ENCODE data around the gene ERN2.
"Not testable (repeated sequence)": the region's sequence is repeated elsewhere in the genome, so short reads cannot be mapped to it uniquely, and the experiment has no call there.

Gene ERN2

DNA sequence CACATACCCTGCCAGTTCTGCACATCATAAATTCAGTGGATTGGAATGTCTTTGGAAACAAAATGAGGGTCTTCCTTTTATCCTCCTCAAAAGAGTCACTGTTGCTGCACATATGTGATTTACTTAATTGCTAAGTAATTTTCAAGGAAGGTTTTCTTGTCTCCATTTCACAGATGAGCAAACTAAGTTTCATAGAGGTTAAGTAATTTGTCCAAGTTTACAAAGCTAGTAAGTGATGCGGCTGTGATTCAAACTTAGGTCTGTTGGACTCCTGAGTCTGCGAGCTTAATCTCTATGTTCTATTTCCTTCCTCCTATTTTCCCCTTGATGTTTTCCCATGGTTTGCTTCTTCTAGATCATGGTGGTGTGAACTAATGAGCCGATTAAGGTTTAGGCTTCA lies 13.7 kb upstream of the ERN2 start:
- no peaks in the 10 kb centered on the region for H3K79me1 ChIP-seq (ENCODE audit: low read depth, low read length)
- H3K4ac ChIP-seq (ENCODE audit: low read length) = no peak overlapping the region

DNA sequence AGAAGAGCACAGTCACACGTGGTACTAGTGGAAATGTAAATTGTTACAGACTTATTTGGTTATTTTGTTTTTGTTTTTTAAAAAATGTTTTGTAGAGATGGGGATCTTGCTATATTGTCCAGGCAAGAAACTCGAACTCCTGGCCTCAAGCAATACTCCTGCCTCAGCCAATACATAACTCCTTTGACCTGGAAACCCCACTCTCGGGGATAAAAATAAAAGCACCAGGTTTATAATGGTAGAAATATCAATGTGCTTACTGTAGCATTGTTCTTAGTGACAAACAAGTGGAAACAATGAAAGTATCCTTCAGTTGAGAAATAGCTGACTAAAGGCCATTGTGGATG lies 11.7 kb upstream of the ERN2 start:
- Histone ChIP-seq H3K4me3 (ENCODE audit: low read length in 2 of 2) (no peak overlapping the region), H3K14ac (ENCODE audit: low read length) (no peak overlapping the region), H2BK120ac (ENCODE audit: low read depth, low read length) (no peak overlapping the region), H3K4me1 (ENCODE audit: control insufficient read depth in 2 of 2, insufficient read depth in 1 of 2, low read depth in 1 of 2, low read length in 2 of 2) (no peaks in the 10 kb centered on the region), H3K27me3 (ENCODE audit: control insufficient read depth in 3 of 3, insufficient read depth in 3 of 3, low read depth in 1 of 3, low read length in 3 of 3) (no peaks in the 10 kb centered on the region), H3K36me3 (replicated peaks in 1 of 2; ENCODE audit: control insufficient read depth in 2 of 2, insufficient read depth in 2 of 2, low read length in 2 of 2) (no peaks in the 10 kb centered on the region), H3K27ac (replicated peaks; ENCODE audit: low read length) (no peak overlapping the region), H2AK5ac (ENCODE audit: low read depth, low read length) (no peak overlapping the region), H4K91ac (ENCODE audit: low read depth, low read length, poor library complexity) (no peak overlapping the region), H3K9me3 (replicated peaks in 1 of 2; ENCODE audit: control insufficient read depth in 2 of 2, insufficient read depth in 1 of 2, low read depth in 1 of 2, low read length in 2 of 2) (no peaks in the 10 kb centered on the region), H3K18ac (ENCODE audit: low read length) (no peak overlapping the region), H3K9ac (ENCODE audit: low read depth, low read length, poor library complexity) (no peak overlapping the region), H2BK5ac (ENCODE audit: low read length) (no peak overlapping the region), H3K4ac (ENCODE audit: low read length) (no peak overlapping the region), H2BK15ac (ENCODE audit: low read length) (no peak overlapping the region), H3K23ac (ENCODE audit: low read depth, low read length, poor library complexity) (no peak overlapping the region), H4K8ac (ENCODE audit: low read depth, low read length) (no peak overlapping the region), H2BK12ac (ENCODE audit: low read length) (no peak overlapping the region), H3K79me1 (ENCODE audit: low read depth, low read length) (no peaks in the 10 kb centered on the region), H3K4me2 (ENCODE audit: insufficient read depth, low read length, poor library complexity, severe bottlenecking) (no peak overlapping the region), H2AFZ (ENCODE audit: low read length) (no peak overlapping the region)
- WGBS, 2 donors (ENCODE audit: extremely low coverage in 2 of 2, insufficient read length in 2 of 2, insufficient replicate concordance in 1 of 2) = no CpG with 5 or more reads among the region's 3 CpGs
- no peak for DNase-seq (ENCODE audit: low spot score)

More for the DNA sequence above, 13.7 kb upstream of the ERN2 start:
- Histone ChIP-seq H3K36me3 (replicated peaks in 1 of 2; ENCODE audit: control insufficient read depth in 2 of 2, insufficient read depth in 2 of 2, low read length in 2 of 2) (no peaks in the 10 kb centered on the region), H4K91ac (ENCODE audit: low read depth, low read length, poor library complexity) (no peak overlapping the region), H3K23ac (ENCODE audit: low read depth, low read length, poor library complexity) (no peak overlapping the region), H2AFZ (ENCODE audit: low read length) (no peak overlapping the region), H2BK120ac (ENCODE audit: low read depth, low read length) (no peak overlapping the region), H3K14ac (ENCODE audit: low read length) (no peak overlapping the region), H2AK5ac (ENCODE audit: low read depth, low read length) (no peak overlapping the region), H3K9me3 (replicated peaks in 1 of 2; ENCODE audit: control insufficient read depth in 2 of 2, insufficient read depth in 1 of 2, low read depth in 1 of 2, low read length in 2 of 2) (no peaks in the 10 kb centered on the region), H3K18ac (ENCODE audit: low read length) (no peak overlapping the region), H2BK5ac (ENCODE audit: low read length) (no peak overlapping the region), H4K8ac (ENCODE audit: low read depth, low read length) (no peak overlapping the region), H3K4me3 (ENCODE audit: low read length in 2 of 2) (no peak overlapping the region), H3K4me2 (ENCODE audit: insufficient read depth, low read length, poor library complexity, severe bottlenecking) (no peak overlapping the region), H3K9ac (ENCODE audit: low read depth, low read length, poor library complexity) (no peak overlapping the region), H3K4me1 (ENCODE audit: control insufficient read depth in 2 of 2, insufficient read depth in 1 of 2, low read depth in 1 of 2, low read length in 2 of 2) (no peaks in the 10 kb centered on the region), H3K27me3 (ENCODE audit: control insufficient read depth in 3 of 3, insufficient read depth in 3 of 3, low read depth in 1 of 3, low read length in 3 of 3) (no peaks in the 10 kb centered on the region), H2BK12ac (ENCODE audit: low read length) (no peak overlapping the region), H2BK15ac (ENCODE audit: low read length) (no peak overlapping the region), H3K27ac (replicated peaks; ENCODE audit: low read length) (no peak overlapping the region)
- WGBS, 2 donors (ENCODE audit: extremely low coverage in 2 of 2, insufficient read length in 2 of 2, insufficient replicate concordance in 1 of 2) = no CpG with 5 or more reads among the region's 3 CpGs
- no peak for DNase-seq (ENCODE audit: low spot score)

DNA sequence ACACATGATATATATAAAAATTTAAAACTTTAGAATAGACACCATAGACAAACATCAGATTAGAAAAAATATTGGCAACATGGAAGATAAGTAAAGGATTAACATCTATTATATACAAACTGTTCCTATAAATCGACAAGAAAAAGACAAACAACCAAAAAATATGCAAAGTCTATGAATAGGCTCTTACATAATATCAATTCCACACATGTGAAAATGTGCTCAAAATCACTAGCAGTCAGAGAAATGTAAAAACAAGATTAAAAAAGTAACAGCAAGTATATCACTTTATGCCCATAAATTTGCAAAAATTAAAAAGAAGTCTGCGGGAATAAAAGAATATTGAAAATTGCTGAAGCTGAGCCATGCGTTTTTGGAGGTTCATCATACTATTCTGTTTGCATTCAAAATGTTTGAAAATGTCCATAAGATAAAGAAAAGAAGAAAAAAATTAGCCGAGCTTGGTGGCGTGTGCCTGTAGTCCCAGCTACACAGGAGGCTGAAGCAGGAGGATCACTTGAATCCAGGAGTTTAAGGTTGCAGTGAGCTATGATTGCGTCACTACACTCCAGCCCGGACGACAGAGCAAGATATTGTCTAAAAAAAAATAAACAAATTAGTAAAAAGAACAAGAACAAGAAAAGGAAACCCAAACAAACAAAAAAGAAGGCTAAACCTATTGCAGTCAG lies 11.2 kb upstream of the ERN2 start:
- Histone ChIP-seq H3K27me3 (ENCODE audit: control insufficient read depth in 3 of 3, insufficient read depth in 3 of 3, low read depth in 1 of 3, low read length in 3 of 3) (no peaks in the 10 kb centered on the region), H3K4ac (ENCODE audit: low read length) (no peak overlapping the region), H3K14ac (ENCODE audit: low read length) (no peak overlapping the region), H4K91ac (ENCODE audit: low read depth, low read length, poor library complexity) (no peak overlapping the region), H3K27ac (replicated peaks; ENCODE audit: low read length) (no peak overlapping the region), H3K4me2 (ENCODE audit: insufficient read depth, low read length, poor library complexity, severe bottlenecking) (no peak overlapping the region), H2AFZ (ENCODE audit: low read length) (no peak overlapping the region), H3K9ac (ENCODE audit: low read depth, low read length, poor library complexity) (no peak overlapping the region), H3K79me1 (ENCODE audit: low read depth, low read length) (no peaks in the 10 kb centered on the region), H4K8ac (ENCODE audit: low read depth, low read length) (no peak overlapping the region), H3K4me3 (ENCODE audit: low read length in 2 of 2) (no peak overlapping the region), H2BK5ac (ENCODE audit: low read length) (no peak overlapping the region), H2BK120ac (ENCODE audit: low read depth, low read length) (no peak overlapping the region), H3K23ac (ENCODE audit: low read depth, low read length, poor library complexity) (no peak overlapping the region), H2BK15ac (ENCODE audit: low read length) (no peak overlapping the region), H2BK12ac (ENCODE audit: low read length) (no peak overlapping the region), H3K36me3 (replicated peaks in 1 of 2; ENCODE audit: control insufficient read depth in 2 of 2, insufficient read depth in 2 of 2, low read length in 2 of 2) (no peaks in the 10 kb centered on the region), H3K18ac (ENCODE audit: low read length) (no peak overlapping the region), H3K4me1 (ENCODE audit: control insufficient read depth in 2 of 2, insufficient read depth in 1 of 2, low read depth in 1 of 2, low read length in 2 of 2) (no peaks in the 10 kb centered on the region), H2AK5ac (ENCODE audit: low read depth, low read length) (no peak overlapping the region), H3K9me3 (replicated peaks in 1 of 2; ENCODE audit: control insufficient read depth in 2 of 2, insufficient read depth in 1 of 2, low read depth in 1 of 2, low read length in 2 of 2) (no peaks in the 10 kb centered on the region)
- no CpG with 5 or more reads among the region's 8 CpGs for WGBS, 2 donors (ENCODE audit: extremely low coverage in 2 of 2, insufficient read length in 2 of 2, insufficient replicate concordance in 1 of 2)
- DNase-seq (ENCODE audit: low spot score) = no peak

DNA sequence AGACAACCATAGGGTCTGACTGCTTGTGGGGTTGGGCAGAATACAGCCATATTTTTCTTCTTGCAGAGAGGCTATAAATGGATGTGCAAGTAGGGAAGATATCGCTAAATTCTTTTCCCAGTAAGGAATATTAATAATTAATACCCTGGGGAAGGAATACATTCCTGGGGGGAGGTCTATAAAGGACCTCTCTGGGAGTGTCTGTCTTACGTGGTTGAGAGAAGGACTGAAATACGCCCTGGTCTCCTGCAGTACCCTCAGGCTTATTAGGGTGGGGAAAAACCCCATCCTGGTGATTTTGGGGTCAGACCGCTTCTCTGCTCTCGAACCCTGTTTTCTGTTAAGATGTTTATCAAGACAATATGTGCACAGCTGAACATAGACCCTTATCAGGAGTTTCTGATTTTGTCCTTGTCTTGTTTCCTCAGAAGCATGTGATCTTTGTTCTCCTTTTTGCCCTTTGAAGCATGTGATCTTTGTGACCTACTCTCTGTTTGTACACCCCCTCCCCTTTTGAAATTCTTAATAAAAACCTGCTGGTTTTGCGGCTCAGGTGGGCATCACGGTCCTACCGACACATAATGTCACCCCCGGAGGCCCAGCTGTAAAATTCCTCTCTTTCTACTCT lies 9.7 kb upstream of the ERN2 start:
- H2BK15ac ChIP-seq (ENCODE audit: low read length); H2BK120ac ChIP-seq (ENCODE audit: low read depth, low read length); DNase-seq (ENCODE audit: low spot score); H2AFZ ChIP-seq (ENCODE audit: low read length); H3K9ac ChIP-seq (ENCODE audit: low read depth, low read length, poor library complexity); H3K18ac ChIP-seq (ENCODE audit: low read length); H3K9me3 ChIP-seq (replicated peaks in 1 of 2; ENCODE audit: control insufficient read depth in 2 of 2, insufficient read depth in 1 of 2, low read depth in 1 of 2, low read length in 2 of 2); H3K4ac ChIP-seq (ENCODE audit: low read length); H3K36me3 ChIP-seq (replicated peaks in 1 of 2; ENCODE audit: control insufficient read depth in 2 of 2, insufficient read depth in 2 of 2, low read length in 2 of 2); H2AK5ac ChIP-seq (ENCODE audit: low read depth, low read length); H3K23ac ChIP-seq (ENCODE audit: low read depth, low read length, poor library complexity); H3K27me3 ChIP-seq (ENCODE audit: control insufficient read depth in 3 of 3, insufficient read depth in 3 of 3, low read depth in 1 of 3, low read length in 3 of 3); H3K4me3 ChIP-seq (ENCODE audit: low read length in 2 of 2); H3K14ac ChIP-seq (ENCODE audit: low read length); H3K79me1 ChIP-seq (ENCODE audit: low read depth, low read length); H3K4me2 ChIP-seq (ENCODE audit: insufficient read depth, low read length, poor library complexity, severe bottlenecking); H2BK5ac ChIP-seq (ENCODE audit: low read length); H3K4me1 ChIP-seq (ENCODE audit: control insufficient read depth in 2 of 2, insufficient read depth in 1 of 2, low read depth in 1 of 2, low read length in 2 of 2); H2BK12ac ChIP-seq (ENCODE audit: low read length); H4K8ac ChIP-seq (ENCODE audit: low read depth, low read length); H3K27ac ChIP-seq (replicated peaks; ENCODE audit: low read length); H4K91ac ChIP-seq (ENCODE audit: low read depth, low read length, poor library complexity): not testable (repeated sequence)
- no CpG with 5 or more reads among the region's 9 CpGs for WGBS, 2 donors (ENCODE audit: extremely low coverage in 2 of 2, insufficient read length in 2 of 2, insufficient replicate concordance in 1 of 2)

Measured in neuronal stem cell (in vitro differentiated cells).